A673 (cell line): ENCODE data around the gene BCAS2.

Experiments
- CTCF ChIP-seq: fragments of 300-800, 200-600 bp; sonication (generic); conservative IDR thresholded peaks from 2 replicates; pipeline ENCODE4 v1.5.1; 2017; ENCODE audit warnings: low read depth, mild to moderate bottlenecking, antibody characterized with exemption, low read length, moderate library complexity, mixed read lengths
- EZH2 ChIP-seq: fragments of 200-600 bp; sonication (generic); IDR thresholded peaks from 2 replicates; pipeline ENCODE4 v1.6.1; 2017; ENCODE audit warnings: borderline replicate concordance, low read depth, mild to moderate bottlenecking, mixed read lengths, antibody characterized with exemption, low read length; ENCODE audit not compliant: poor library complexity, severe bottlenecking

GRCh38 chr1:114585231-114585630, 3.8 kb upstream of the BCAS2 start:
- TF ChIP-seq CTCF (no peak), EZH2 (no peak)
